Chondrocyte (in vitro differentiated cells): ENCODE measurements around the gene AP1G2. TPM values are rescaled to one million over a fixed set of nuclear protein-coding genes. Genes with fewer than 3 reads are reported as not detected.
A peak's percentile ranks its signal among the peaks of the same experiment; 100 is the strongest.
"Not testable (repeated sequence)": the region's sequence is repeated elsewhere in the genome, so short reads cannot be mapped to it uniquely, and the experiment has no call there.

Experiments
- DNase-seq: peaks from one replicate; pipeline ENCODE4 v3.0.0; 2021; ENCODE audit warnings: mixed read lengths, low spot score
- H3K27ac Mint-ChIP-seq: one replicate; pipeline ENCODE4 v1.8.0; 2021; ENCODE audit warnings: mild to moderate bottlenecking, moderate library complexity, mixed read lengths; ENCODE audit not compliant: unreplicated experiment
- H3K27me3 Mint-ChIP-seq: 2 replicates; pipeline ENCODE4 v1.8.0; 2021; ENCODE audit warnings: low read depth, mixed read lengths
- H3K36me3 Mint-ChIP-seq: 2 replicates; pipeline ENCODE4 v1.8.0; 2021; ENCODE audit warnings: low read depth, mixed read lengths
- H3K4me1 Mint-ChIP-seq: 2 replicates; pipeline ENCODE4 v1.8.0; 2021; ENCODE audit warnings: low read depth, mild to moderate bottlenecking, mixed read lengths
- H3K4me3 Mint-ChIP-seq: one replicate; pipeline ENCODE4 v1.8.0; 2021; ENCODE audit warnings: mild to moderate bottlenecking, moderate library complexity, mixed read lengths; ENCODE audit not compliant: unreplicated experiment
- H3K9me3 Mint-ChIP-seq: 2 replicates; pipeline ENCODE4 v1.8.0; 2021; ENCODE audit warnings: low read depth, mixed read lengths
- CTCF ChIP-seq: fragments of 200-600 bp; sonication (generic); IDR thresholded peaks from 2 replicates; pipeline ENCODE4 v1.5.0; 2021; ENCODE audit warnings: antibody characterized with exemption, mild to moderate bottlenecking, moderate library complexity
- total RNA-seq: library from RNA; stranded (reverse); gene quantifications from 3 replicates; pipeline ENCODE4 v1.2.1, GENCODE V29; 2021

AP1G2 gene
- total RNA-seq, 1 donor from 2014 or later = 16.4 TPM

GRCh38 chr14:23539248-23540140 is 28.1 kb downstream of the AP1G2 start:
- DNase-seq = no peak
- Mint-ChIP-seq H3K4me1 (no peaks in the 10 kb centered on the region), H3K4me3 (no peak overlapping the region), H3K27me3 (no peaks in the 10 kb centered on the region), H3K9me3 (no peaks in the 10 kb centered on the region), H3K27ac (peak overlapping the region; percentile 39), H3K36me3 (peaks cover 10% of the 10 kb centered on the region)
- peak; percentile 84 for TF ChIP-seq CTCF

- no peaks in the 10 kb centered on the region for H3K9me3 Mint-ChIP-seq
- no peak for DNase-seq
- peaks cover 10% of the 10 kb centered on the region for H3K36me3 Mint-ChIP-seq
- no peaks in the 10 kb centered on the region for H3K4me1 Mint-ChIP-seq
- TF ChIP-seq CTCF = no peak
- H3K27me3 Mint-ChIP-seq = no peaks in the 10 kb centered on the region
- no peak overlapping the region for H3K27ac Mint-ChIP-seq
- no peak overlapping the region for H3K4me3 Mint-ChIP-seq
These were observed 28.8 kb downstream of the AP1G2 start for GRCh38 chr14:23538785-23539184.

- Mint-ChIP-seq H3K36me3 (peaks cover 8% of the 10 kb centered on the region), H3K4me3 (no peak overlapping the region), H3K4me1 (no peaks in the 10 kb centered on the region)
These were observed 29.4 kb downstream of the AP1G2 start for GRCh38 chr14:23538050-23538718.

GRCh38 chr14:23537351-23538049 is 30.1 kb downstream of the AP1G2 start:
- peaks cover 11% of the 10 kb centered on the region for H3K36me3 Mint-ChIP-seq
- TF ChIP-seq CTCF = no peak
- H3K27me3 Mint-ChIP-seq = no peaks in the 10 kb centered on the region
- H3K4me3 Mint-ChIP-seq = no peak overlapping the region
- DNase-seq = no peak
- no peaks in the 10 kb centered on the region for H3K4me1 Mint-ChIP-seq
- H3K27ac Mint-ChIP-seq = no peak overlapping the region
- H3K9me3 Mint-ChIP-seq = no peaks in the 10 kb centered on the region

More at GRCh38 chr14:23538050-23538718, 29.4 kb downstream of the AP1G2 start:
- no peaks in the 10 kb centered on the region for H3K9me3 Mint-ChIP-seq
- H3K27me3 Mint-ChIP-seq = no peaks in the 10 kb centered on the region
- TF ChIP-seq CTCF = no peak
- DNase-seq = no peak
- no peak overlapping the region for H3K27ac Mint-ChIP-seq

GRCh38 chr14:23536906-23537305 is 30.7 kb downstream of the AP1G2 start:
- not testable (repeated sequence) for H3K27ac Mint-ChIP-seq, H3K27me3 Mint-ChIP-seq, H3K4me1 Mint-ChIP-seq, H3K9me3 Mint-ChIP-seq, DNase-seq, H3K4me3 Mint-ChIP-seq
- peaks cover 10% of the 10 kb centered on the region for H3K36me3 Mint-ChIP-seq
